HG02798 (cell line): ENCODE results near the gene ZNF585A.
"Not testable (repeated sequence)": the region's sequence is repeated elsewhere in the genome, so short reads cannot be mapped to it uniquely, and the experiment has no call there.

Experiments used
- ATAC-seq: cut with Tn5 transposase; IDR thresholded peaks from one replicate; pipeline ENCODE4 v1.9.1; 2021; ENCODE audit warnings: mild to moderate bottlenecking; ENCODE audit not compliant: unreplicated experiment, poor library complexity

The ZNF585A gene

GRCh38 chr19:37172368-37173366, at the start of gene ZNF585A:
ZNF585A (minus strand) TSS chr19:37172695; CDS start chr19:37169910, 2,785 bp downstream.
- peak; percentile 99 for ATAC-seq

- ATAC-seq: no peak
Measured at GRCh38 chr19:37221136-37221535, 48.6 kb upstream of the ZNF585A start.

- ATAC-seq: no peak
Measured at GRCh38 chr19:37220383-37220782, 47.9 kb upstream of the ZNF585A start.

GRCh38 chr19:37218592-37218935, 46.1 kb upstream of the ZNF585A start:
- no peak for ATAC-seq

GRCh38 chr19:37217775-37218591, 45.5 kb upstream of the ZNF585A start, which contains the start of gene ZNF383:
ZNF383 (plus strand) TSS chr19:37218214; CDS start chr19:37230454, 12,240 bp downstream.
- peak; percentile 91 for ATAC-seq

GRCh38 chr19:37217480-37217774, 44.9 kb upstream of the ZNF585A start:
- ATAC-seq: no peak

GRCh38 chr19:37197768-37198167, 25.3 kb upstream of the ZNF585A start:
- ATAC-seq: no peak

- ATAC-seq: not testable (repeated sequence)
Measured at GRCh38 chr19:37197115-37197514, 24.6 kb upstream of the ZNF585A start.

- ATAC-seq: not testable (repeated sequence)
Measured at GRCh38 chr19:37195248-37195647, 22.8 kb upstream of the ZNF585A start.

GRCh38 chr19:37186071-37186470, 13.6 kb upstream of the ZNF585A start:
- ATAC-seq: not testable (repeated sequence)

GRCh38 chr19:37165635-37166034, 6.9 kb downstream of the ZNF585A start:
- no peak for ATAC-seq

- no peak for ATAC-seq
Measured at GRCh38 chr19:37160153-37160552, 12.3 kb downstream of the ZNF585A start.

GRCh38 chr19:37148214-37148613, 24.3 kb downstream of the ZNF585A start:
- ATAC-seq: no peak

- no peak for ATAC-seq
Measured at GRCh38 chr19:37136111-37136510, 36.4 kb downstream of the ZNF585A start.

- no peak for ATAC-seq
Measured at GRCh38 chr19:37128821-37129177, 43.7 kb downstream of the ZNF585A start.

GRCh38 chr19:37127999-37128820, 44.3 kb downstream of the ZNF585A start:
- no peak for ATAC-seq

GRCh38 chr19:37122093-37122492, 50.4 kb downstream of the ZNF585A start:
- not testable (repeated sequence) for ATAC-seq

GRCh38 chr19:37114001-37114400, 58.5 kb downstream of the ZNF585A start:
- ATAC-seq: no peak

GRCh38 chr19:37111753-37112152, 60.7 kb downstream of the ZNF585A start:
- not testable (repeated sequence) for ATAC-seq

GRCh38 chr19:37104135-37104534, 68.4 kb downstream of the ZNF585A start:
- ATAC-seq: not testable (repeated sequence)
